GM23338 (cell line): ENCODE measurements around the gene UBE2I.

ENCODE experiments used
- CTCF ChIP-seq, 2 experiments: fragments of 200-600 bp in 1 of 2; sonication (generic) in 1 of 2; conservative IDR thresholded peaks; 2 replicates each; pipeline versions ENCODE4 v1.5.1 to v1.6.1; 2016 to 2017; ENCODE audit warnings: antibody characterized with exemption in 2 of 2, low read depth in 2 of 2, mild to moderate bottlenecking in 2 of 2, moderate library complexity in 1 of 2
- EZH2 ChIP-seq: fragments of 200-600 bp; sonication (generic); IDR thresholded peaks from one replicate; pipeline ENCODE4 v1.8.0; 2017; ENCODE audit warnings: antibody characterized with exemption, mild to moderate bottlenecking, low read depth; ENCODE audit not compliant: unreplicated experiment
- EZH2phosphoT487 ChIP-seq: fragments of 200-600 bp; sonication (generic); IDR thresholded peaks from one replicate; pipeline ENCODE4 v1.8.1; 2018; ENCODE audit warnings: antibody characterized with exemption; ENCODE audit not compliant: unreplicated experiment
- NANOG ChIP-seq: IDR thresholded peaks from 2 replicates; pipeline ENCODE4 v1.6.1; 2016; ENCODE audit warnings: antibody characterized with exemption, borderline replicate concordance
- POLR2AphosphoS5 ChIP-seq: IDR thresholded peaks from 2 replicates; pipeline ENCODE4 v1.6.1; 2016; ENCODE audit warnings: antibody characterized with exemption, low read depth

GRCh38 chr16:1283996-1284616 is 25.3 kb upstream of the UBE2I start:
- TF ChIP-seq CTCF (conservative IDR thresholded peaks at IDR 0.05; ENCODE audit: low read depth in 2 of 2) (no peak), EZH2 (no peak), EZH2phosphoT487 (no peak), POLR2AphosphoS5 (no peak), NANOG (no peak)
